M059J (cell line): ENCODE data around the gene PRR23E. TPM values are rescaled to one million over a fixed set of nuclear protein-coding genes. Genes with fewer than 3 reads are reported as not detected.

Experiments used
- DNase-seq: peaks from one replicate; pipeline ENCODE4 v3.0.0-alpha.2; 2012; ENCODE audit warnings: low read depth
- total RNA-seq: library from RNA; depleted of rRNA; stranded (reverse); fragments of >200 nt; shearing (Covaris generic); gene quantifications from 2 replicates; pipeline ENCODE4 v1.2.3, GENCODE V29; 2014

The PRR23E gene
- total RNA-seq, 1 experiment from 2014 or later = not detected

GRCh38 chr3:127183931-127184869, 8.7 kb upstream of the PRR23E start:
- no peak for DNase-seq

GRCh38 chr3:127184870-127185216, 8.1 kb upstream of the PRR23E start:
- no peak for DNase-seq

- DNase-seq = no peak
Observed at GRCh38 chr3:127185268-127185667, 7.7 kb upstream of the PRR23E start.

GRCh38 chr3:127185962-127186674, 6.8 kb upstream of the PRR23E start:
- no peak for DNase-seq

GRCh38 chr3:127187316-127187715, 5.6 kb upstream of the PRR23E start:
- DNase-seq = no peak

GRCh38 chr3:127193341-127193740, 410 bp downstream of the PRR23E start:
- DNase-seq = no peak

GRCh38 chr3:127193775-127194174, 844 bp downstream of the PRR23E start:
- no peak for DNase-seq

GRCh38 chr3:127194601-127195187, 1.8 kb downstream of the PRR23E start:
- DNase-seq = no peak

GRCh38 chr3:127195417-127195816, 2.5 kb downstream of the PRR23E start:
- no peak for DNase-seq

GRCh38 chr3:127196002-127196401, 3.1 kb downstream of the PRR23E start:
- DNase-seq = no peak

- no peak for DNase-seq
Observed at GRCh38 chr3:127196466-127197299, 3.8 kb downstream of the PRR23E start.

- DNase-seq = no peak
Observed at GRCh38 chr3:127197300-127198189, 4.6 kb downstream of the PRR23E start.

- no peak for DNase-seq
Observed at GRCh38 chr3:127200086-127200691, 7.3 kb downstream of the PRR23E start.

GRCh38 chr3:127203024-127203423, 10.1 kb downstream of the PRR23E start:
- no peak for DNase-seq

GRCh38 chr3:127204841-127205582, 12.1 kb downstream of the PRR23E start:
- DNase-seq = no peak

- no peak for DNase-seq
Observed at GRCh38 chr3:127206154-127206553, 13.2 kb downstream of the PRR23E start.

- no peak for DNase-seq
Observed at GRCh38 chr3:127206611-127207516, 13.9 kb downstream of the PRR23E start.

- no peak for DNase-seq
Observed at GRCh38 chr3:127207727-127208482, 15.0 kb downstream of the PRR23E start.
